Activated CD4-positive, alpha-beta T cell treated with anti-CD3 and anti-CD28 coated beads, Interleukin-10, Interleukin-2, amounts not matched to agents 100 ng/mL and 50 ng/mL, durations not matched to agents 16 hours and 8 hours (primary cell): ENCODE data around the gene P2RY2.
"Not testable (repeated sequence)": the region's sequence is repeated elsewhere in the genome, so short reads cannot be mapped to it uniquely, and the experiment has no call there.

Experiments used
- DNase-seq: peaks from one replicate; pipeline ENCODE4 v3.0.0-alpha.2; 2020

The P2RY2 gene

DNA sequence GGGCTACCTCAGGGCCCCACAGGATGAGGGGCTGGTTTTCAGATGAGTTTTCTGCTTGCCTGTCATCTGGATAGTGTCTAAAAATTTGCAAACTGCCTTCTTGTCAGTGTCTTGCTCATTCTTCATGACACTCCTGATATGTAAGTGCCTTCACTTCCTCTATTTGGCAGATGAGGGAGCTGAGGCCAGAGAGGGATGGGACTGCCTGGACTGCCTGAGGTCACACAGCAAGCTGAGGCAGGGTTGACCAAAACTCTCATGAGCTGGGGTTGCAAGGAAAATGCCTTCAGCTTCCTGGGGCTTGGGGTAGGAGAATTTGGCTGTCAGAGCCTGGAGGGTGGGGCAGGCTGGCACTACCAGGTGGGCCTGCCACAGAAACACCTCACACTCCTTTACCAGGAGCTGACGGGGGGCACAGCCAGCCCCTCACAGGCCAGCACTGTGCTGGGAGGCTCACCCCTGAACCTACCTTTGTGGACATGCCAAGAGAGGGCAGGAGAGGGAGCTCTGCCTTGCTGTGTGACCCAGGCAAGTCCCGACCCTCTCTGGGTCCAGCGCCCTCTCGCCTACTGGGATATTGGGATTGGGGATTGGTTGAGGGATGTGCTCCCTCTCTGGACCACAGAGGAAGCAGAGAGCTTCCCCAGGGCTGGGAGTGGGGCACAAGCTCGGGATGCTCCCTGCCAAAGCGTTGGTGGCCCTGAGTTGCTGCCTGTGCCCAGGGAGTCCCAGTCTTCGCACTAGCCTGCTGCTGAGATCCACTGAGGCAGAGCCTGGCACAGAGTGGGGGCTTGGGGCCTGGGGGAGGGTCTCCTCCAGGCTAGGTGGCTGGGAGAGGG, 52.2 kb downstream of the P2RY2 start:
- DNase-seq, result no peak

- no peak for DNase-seq
Observed at GRCh38 chr11:73270855-73271477, 52.9 kb downstream of the P2RY2 start.

GRCh38 chr11:73271478-73271865, 53.4 kb downstream of the P2RY2 start:
- not testable (repeated sequence) for DNase-seq

DNA sequence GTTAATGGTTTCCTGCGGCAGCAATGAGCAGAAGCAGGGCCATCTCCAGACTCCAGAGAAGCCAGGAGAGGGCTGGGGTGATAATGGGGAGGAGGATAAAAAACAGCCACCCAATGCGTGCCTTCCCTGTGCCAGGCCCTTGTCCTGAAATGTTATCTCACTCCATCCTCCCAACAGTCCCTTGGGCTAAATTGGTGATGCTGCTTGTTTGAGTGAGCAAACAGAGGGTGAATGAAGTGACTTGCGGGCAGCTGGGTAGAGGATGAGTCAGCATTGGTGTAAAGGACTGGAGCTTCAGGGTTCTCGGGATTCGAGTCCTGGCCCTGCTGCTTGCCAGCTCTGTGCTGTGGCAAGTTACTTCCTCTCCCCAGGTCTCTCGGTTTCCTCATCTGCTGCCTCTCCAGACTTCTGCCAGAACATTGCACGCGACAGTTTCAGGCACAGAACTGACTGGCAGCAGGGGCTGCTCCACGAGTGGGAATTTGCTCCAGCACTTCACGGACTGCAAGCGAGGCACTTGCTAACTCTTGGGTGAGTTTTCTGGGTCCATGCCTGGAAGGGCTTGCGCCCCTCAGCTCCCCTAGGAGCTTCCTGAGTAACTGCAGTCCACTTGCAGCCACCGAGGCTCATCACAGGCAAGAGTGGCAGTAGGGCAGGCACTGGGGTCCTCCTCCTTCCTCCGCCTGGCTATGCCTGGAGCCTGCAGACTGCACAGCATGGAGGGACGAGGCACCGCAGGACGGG, 54.0 kb downstream of the P2RY2 start, which contains the start of gene P2RY6:
P2RY6 (plus strand) TSS at position 403 of the 744 bp plus-strand sequence. CDS start 24,181 bp downstream, outside the sequence.
- DNase-seq, result no peak

DNA sequence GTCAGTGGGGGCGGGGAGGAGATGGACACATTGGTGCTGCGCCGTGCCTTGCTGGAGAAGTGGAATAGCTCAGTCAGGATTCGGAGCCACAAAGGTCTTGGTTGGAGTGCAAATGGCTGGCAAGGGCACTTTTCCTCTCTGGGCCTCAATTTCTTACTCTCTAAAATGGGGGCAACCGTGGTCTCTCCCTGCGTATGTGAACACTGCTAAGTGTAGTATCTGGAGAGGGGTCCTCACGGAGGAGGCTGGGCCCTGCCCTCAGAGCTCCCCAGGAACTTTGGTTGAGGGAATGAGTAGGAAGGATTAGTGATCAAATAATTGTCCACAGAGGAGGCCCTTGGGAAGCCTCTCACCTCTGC, 54.6 kb downstream of the P2RY2 start:
- no peak for DNase-seq

- DNase-seq, result no peak
Observed at GRCh38 chr11:73273222-73273895, 55.3 kb downstream of the P2RY2 start.

GRCh38 chr11:73274191-73274590, 56.1 kb downstream of the P2RY2 start:
- not testable (repeated sequence) for DNase-seq

GRCh38 chr11:73274722-73275380, 56.8 kb downstream of the P2RY2 start:
- no peak for DNase-seq

DNA sequence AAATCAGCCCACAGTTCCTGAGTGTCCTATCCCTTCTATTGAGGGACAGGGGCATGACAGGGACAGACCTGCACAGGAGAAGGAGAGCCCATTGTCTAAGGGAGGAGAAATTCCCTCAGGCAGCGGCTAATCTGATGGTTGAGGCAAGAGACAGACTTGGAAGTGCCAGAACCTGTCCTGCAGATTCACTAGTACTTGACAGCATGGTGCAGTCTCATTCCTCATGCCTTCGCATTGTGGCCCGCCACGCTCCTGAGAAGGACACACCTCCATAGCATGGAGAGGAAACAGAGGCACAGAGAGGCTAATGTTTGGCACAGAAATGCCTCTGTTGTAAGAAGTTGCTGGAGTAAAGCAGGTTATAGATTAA, 57.3 kb downstream of the P2RY2 start:
- DNase-seq, result no peak

- no peak for DNase-seq
Observed at GRCh38 chr11:73277467-73277866, 59.4 kb downstream of the P2RY2 start.

DNA sequence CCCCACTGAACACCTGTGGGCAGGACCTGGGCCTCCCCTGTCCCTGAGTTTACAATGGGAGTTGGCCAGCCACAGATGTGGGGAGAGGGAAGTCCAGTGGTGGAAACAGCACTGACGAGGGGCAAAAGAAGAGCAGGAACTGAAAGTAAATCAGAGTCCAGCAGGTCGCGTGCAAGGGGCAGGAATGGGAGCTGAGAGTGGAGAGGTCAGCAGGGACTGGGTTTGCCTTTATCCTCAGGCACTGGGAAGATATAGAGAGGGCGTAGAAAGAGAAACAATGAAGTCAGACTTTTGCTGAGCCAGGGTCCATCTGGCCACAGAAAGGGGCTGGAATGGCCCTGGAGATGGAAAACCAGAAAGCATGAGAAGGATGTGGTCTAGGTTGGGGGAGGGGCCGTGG, 62.5 kb downstream of the P2RY2 start:
- DNase-seq, result no peak

GRCh38 chr11:73281201-73281741, 63.2 kb downstream of the P2RY2 start:
- DNase-seq, result no peak

- no peak for DNase-seq
Observed at GRCh38 chr11:73281796-73282660, 63.9 kb downstream of the P2RY2 start.

DNA sequence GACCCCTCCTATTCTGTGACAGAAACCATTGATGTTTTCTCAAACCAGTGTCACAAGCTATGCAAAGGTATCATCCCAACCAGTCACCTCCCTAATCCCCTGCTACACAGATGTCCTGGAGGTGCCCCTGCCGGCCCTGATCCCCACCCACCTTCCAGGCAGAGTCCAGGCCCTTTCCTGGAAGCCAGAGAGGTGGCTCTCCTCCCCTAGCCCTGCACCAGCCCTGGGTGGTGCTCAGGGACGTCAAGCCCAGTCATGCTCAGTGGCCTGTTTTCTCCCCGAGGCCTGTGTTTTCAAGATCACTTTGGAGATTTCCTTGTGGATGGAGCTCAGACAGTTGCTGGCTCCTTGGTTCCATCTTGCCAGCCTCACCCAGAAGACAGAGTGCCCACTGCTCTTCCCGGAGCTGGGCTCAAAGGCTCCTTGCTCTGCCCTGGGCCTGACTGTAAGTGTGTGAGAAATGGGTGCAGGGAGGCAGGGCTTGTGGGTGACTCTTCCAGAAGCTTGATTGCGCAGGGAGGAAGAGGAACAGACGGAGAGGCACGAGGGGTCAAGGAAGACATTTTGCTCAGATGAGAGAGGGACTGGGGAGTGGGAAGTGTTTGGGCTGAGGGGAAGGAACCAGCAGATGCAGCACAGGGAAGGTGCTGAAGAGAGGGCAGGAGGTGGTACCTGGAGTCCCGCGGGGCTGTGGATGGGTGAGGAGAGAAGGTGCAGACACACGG, 65.4 kb downstream of the P2RY2 start:
- no peak for DNase-seq

DNA sequence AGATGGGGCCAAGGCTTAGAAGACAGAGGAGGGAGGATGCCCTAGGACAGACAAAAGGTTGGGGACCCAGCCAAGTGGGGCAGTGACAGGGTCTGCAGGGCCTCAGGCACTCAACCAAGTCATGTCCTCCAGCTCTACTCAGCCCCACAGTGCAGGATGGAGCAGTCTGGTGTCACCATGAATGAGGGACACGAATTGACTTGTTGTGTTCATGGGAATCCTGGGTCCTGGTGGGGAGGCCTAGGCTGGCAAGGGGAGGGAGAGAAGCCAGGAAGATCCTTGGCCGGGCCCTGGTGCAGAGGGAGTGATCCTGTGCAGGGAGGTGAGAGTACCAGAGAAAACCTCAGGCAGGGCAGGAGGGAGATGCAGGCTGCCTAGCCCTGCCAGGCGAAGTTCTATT, 66.0 kb downstream of the P2RY2 start:
- no peak for DNase-seq

- no peak for DNase-seq
Observed at GRCh38 chr11:73285721-73286120, 67.6 kb downstream of the P2RY2 start.
